Stomach (tissue), 4 donors: Measurements from ENCODE around the gene GTF2IRD1.

Experiments used
- EP300 ChIP-seq: sonication (generic); formaldehyde crosslinking; IDR thresholded peaks from one replicate; pipeline ENCODE4 v1.6.1; 2017; ENCODE audit warnings: antibody characterized with exemption
- POLR2A ChIP-seq, 4 donors: fragments of 450-650 bp; IDR thresholded peaks; one replicate each; pipeline ENCODE4 v1.6.1; 2016; ENCODE audit warnings: antibody characterized with exemption in 4 of 4, control low read depth in 2 of 4, mild to moderate bottlenecking in 1 of 4, moderate library complexity in 1 of 4
- POLR2AphosphoS5 ChIP-seq, 3 donors: sonication (generic); formaldehyde crosslinking; IDR thresholded peaks; one replicate each; pipeline ENCODE4 v1.6.1; 2016; ENCODE audit warnings: antibody characterized with exemption in 3 of 3
- TF ChIP-seq, protein P1 (sequence below), 7 experiments: fragments of 450-650 bp in 4 of 7; fragments of 200-600 bp in 3 of 7; sonication (generic) in 3 of 7; IDR thresholded peaks; one replicate each; pipeline ENCODE4 v1.5.1; 2016 to 2019; ENCODE audit warnings: antibody characterized with exemption in 7 of 7, control low read depth in 2 of 7, mild to moderate bottlenecking in 1 of 7

DNA sequence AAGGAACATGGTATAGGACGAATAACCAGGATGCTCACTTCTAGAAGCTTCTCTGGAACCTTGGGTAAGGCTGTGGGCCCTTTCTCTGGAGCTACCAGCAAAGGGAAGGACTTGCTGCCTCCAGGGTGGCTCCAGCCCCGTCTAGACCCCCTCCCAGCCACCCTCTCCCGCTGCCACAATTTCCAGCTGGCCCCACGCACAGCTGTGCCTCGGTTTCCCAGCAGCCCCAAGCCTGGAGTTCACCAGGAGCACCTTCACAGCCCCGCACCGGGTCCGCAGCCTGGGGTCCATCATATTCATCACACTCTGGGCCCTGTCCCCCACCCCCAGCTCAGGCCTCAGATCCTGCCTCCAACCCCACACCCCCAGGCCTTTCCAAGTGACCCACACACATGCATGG, 35.6 kb upstream of the GTF2IRD1 start:
- TF ChIP-seq POLR2A (IDR thresholded peaks at IDR 0.05): no peak
- TF ChIP-seq, protein P1, sequence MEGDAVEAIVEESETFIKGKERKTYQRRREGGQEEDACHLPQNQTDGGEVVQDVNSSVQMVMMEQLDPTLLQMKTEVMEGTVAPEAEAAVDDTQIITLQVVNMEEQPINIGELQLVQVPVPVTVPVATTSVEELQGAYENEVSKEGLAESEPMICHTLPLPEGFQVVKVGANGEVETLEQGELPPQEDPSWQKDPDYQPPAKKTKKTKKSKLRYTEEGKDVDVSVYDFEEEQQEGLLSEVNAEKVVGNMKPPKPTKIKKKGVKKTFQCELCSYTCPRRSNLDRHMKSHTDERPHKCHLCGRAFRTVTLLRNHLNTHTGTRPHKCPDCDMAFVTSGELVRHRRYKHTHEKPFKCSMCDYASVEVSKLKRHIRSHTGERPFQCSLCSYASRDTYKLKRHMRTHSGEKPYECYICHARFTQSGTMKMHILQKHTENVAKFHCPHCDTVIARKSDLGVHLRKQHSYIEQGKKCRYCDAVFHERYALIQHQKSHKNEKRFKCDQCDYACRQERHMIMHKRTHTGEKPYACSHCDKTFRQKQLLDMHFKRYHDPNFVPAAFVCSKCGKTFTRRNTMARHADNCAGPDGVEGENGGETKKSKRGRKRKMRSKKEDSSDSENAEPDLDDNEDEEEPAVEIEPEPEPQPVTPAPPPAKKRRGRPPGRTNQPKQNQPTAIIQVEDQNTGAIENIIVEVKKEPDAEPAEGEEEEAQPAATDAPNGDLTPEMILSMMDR (IDR thresholded peaks at IDR 0.05): no peak
- TF ChIP-seq EP300: no peak
- TF ChIP-seq POLR2AphosphoS5 (IDR thresholded peaks at IDR 0.05): no peak
